GM23338 (cell line): ENCODE measurements around the gene CAPNS2. TPM values are rescaled to one million over a fixed set of nuclear protein-coding genes. Genes with fewer than 3 reads are reported as not detected.

Source experiments
- ATAC-seq: fragments of 200-7000 bp; cut with Tn5 transposase; 3 replicates; pipeline ENCODE4 v1.9.1; 2020
- DNase-seq: peaks from one replicate; pipeline ENCODE4 v3.0.0-alpha.2; 2015; ENCODE audit warnings: low spot score
- H2AFZ ChIP-seq: fragments of 200-600 bp; sonication (generic); 2 replicates; pipeline ENCODE4 v1.8.0; 2016; ENCODE audit warnings: antibody characterized with exemption, mild to moderate bottlenecking, moderate library complexity
- H3F3A ChIP-seq: fragments of 200-600 bp; sonication (generic); replicated peaks from 2 replicates; pipeline ENCODE4 v1.8.0; 2017; ENCODE audit warnings: antibody characterized with exemption, mixed run types, low read depth
- H3K27ac ChIP-seq: fragments of 200-600 bp; sonication (generic); 2 replicates; pipeline ENCODE4 v1.6.1; 2016; ENCODE audit warnings: low read depth
- H3K27me3 ChIP-seq: fragments of 200-600 bp; sonication (generic); 2 replicates; pipeline ENCODE4 v1.8.0; 2016; ENCODE audit warnings: mild to moderate bottlenecking, mixed run types, moderate library complexity; ENCODE audit not compliant: insufficient read depth
- H3K36me3 ChIP-seq: fragments of 200-600 bp; sonication (generic); 2 replicates; pipeline ENCODE4 v1.8.0; 2016; ENCODE audit warnings: mild to moderate bottlenecking; ENCODE audit not compliant: insufficient read depth
- H3K4me1 ChIP-seq: fragments of 200-600 bp; sonication (generic); 2 replicates; pipeline ENCODE4 v1.8.0; 2016; ENCODE audit warnings: mild to moderate bottlenecking, moderate library complexity; ENCODE audit not compliant: insufficient read depth
- H3K4me2 ChIP-seq: fragments of 200-600 bp; sonication (generic); 2 replicates; pipeline ENCODE4 v1.7.1; 2017; ENCODE audit warnings: mixed run types
- H3K4me3 ChIP-seq: fragments of 200-600 bp; sonication (generic); 2 replicates; pipeline ENCODE4 v1.6.1; 2016; ENCODE audit warnings: mixed run types
- H3K79me2 ChIP-seq: fragments of 200-600 bp; sonication (generic); replicated peaks from 2 replicates; pipeline ENCODE4 v1.8.0; 2017; ENCODE audit warnings: mild to moderate bottlenecking; ENCODE audit not compliant: insufficient read depth
- H3K9me2 ChIP-seq: fragments of 200-600 bp; sonication (generic); 2 replicates; pipeline ENCODE4 v1.8.0; 2017; ENCODE audit not compliant: insufficient read depth
- H4K20me1 ChIP-seq: fragments of 200-600 bp; sonication (generic); replicated peaks from 2 replicates; pipeline ENCODE4 v1.8.0; 2017; ENCODE audit warnings: mild to moderate bottlenecking; ENCODE audit not compliant: insufficient read depth
- H3K27ac Mint-ChIP-seq: 2 replicates; pipeline ENCODE4 v1.8.0; 2020; ENCODE audit warnings: inconsistent platforms, mild to moderate bottlenecking, moderate library complexity, mixed read lengths
- H3K27me3 Mint-ChIP-seq: 3 replicates; pipeline ENCODE4 v1.8.0; 2022; ENCODE audit warnings: low read depth, mild to moderate bottlenecking, moderate library complexity, mixed read lengths, inconsistent platforms; ENCODE audit not compliant: insufficient read depth, poor library complexity
- H3K36me3 Mint-ChIP-seq: 3 replicates; pipeline ENCODE4 v1.8.0; 2021; ENCODE audit warnings: low read depth, mild to moderate bottlenecking, inconsistent platforms, moderate library complexity, mixed read lengths
- H3K4me1 Mint-ChIP-seq: 3 replicates; pipeline ENCODE4 v1.8.0; 2020; ENCODE audit warnings: mild to moderate bottlenecking, inconsistent platforms, mixed read lengths
- H3K4me3 Mint-ChIP-seq: 3 replicates; pipeline ENCODE4 v1.8.0; 2021; ENCODE audit warnings: moderate library complexity, mild to moderate bottlenecking, inconsistent platforms, mixed read lengths
- H3K9me3 Mint-ChIP-seq: 3 replicates; pipeline ENCODE4 v1.8.0; 2020; ENCODE audit warnings: moderate library complexity, mild to moderate bottlenecking, inconsistent platforms, mixed read lengths
- CREB1 ChIP-seq: fragments of 250-450 bp; sonication (Bioruptor Pico); IDR thresholded peaks from 2 replicates; pipeline ENCODE4 v1.5.0; 2020; ENCODE audit warnings: low read depth, mild to moderate bottlenecking, moderate library complexity
- EZH2 ChIP-seq: fragments of 200-600 bp; sonication (generic); IDR thresholded peaks from one replicate; pipeline ENCODE4 v1.8.0; 2017; ENCODE audit warnings: antibody characterized with exemption, mild to moderate bottlenecking, low read depth; ENCODE audit not compliant: unreplicated experiment
- EZH2phosphoT487 ChIP-seq: fragments of 200-600 bp; sonication (generic); IDR thresholded peaks from one replicate; pipeline ENCODE4 v1.8.1; 2018; ENCODE audit warnings: antibody characterized with exemption; ENCODE audit not compliant: unreplicated experiment
- JUNB ChIP-seq: IDR thresholded peaks from one replicate; pipeline ENCODE4 v1.6.1; 2016; ENCODE audit warnings: antibody characterized with exemption; ENCODE audit not compliant: unreplicated experiment
- NANOG ChIP-seq: IDR thresholded peaks from 2 replicates; pipeline ENCODE4 v1.6.1; 2016; ENCODE audit warnings: antibody characterized with exemption, borderline replicate concordance
- POLR2AphosphoS5 ChIP-seq: IDR thresholded peaks from 2 replicates; pipeline ENCODE4 v1.6.1; 2016; ENCODE audit warnings: antibody characterized with exemption, low read depth
- STAT1 ChIP-seq: IDR thresholded peaks from one replicate; pipeline ENCODE4 v1.6.1; 2016; ENCODE audit warnings: antibody characterized with exemption; ENCODE audit not compliant: unreplicated experiment
- ZNF114 ChIP-seq: fragments of 250-450 bp; sonication (Bioruptor Pico); IDR thresholded peaks from 2 replicates; pipeline ENCODE4 v1.5.0; 2020; ENCODE audit warnings: mild to moderate bottlenecking, moderate library complexity
- ZNF331 ChIP-seq: fragments of 250-450 bp; sonication (Bioruptor Pico); IDR thresholded peaks from 2 replicates; pipeline ENCODE4 v1.5.0; 2020; ENCODE audit warnings: low read depth, mild to moderate bottlenecking, moderate library complexity
- polyA plus RNA-seq: library from polyadenylated mRNA; unstranded; fragments of >200 nt; fragmentation: Nextera tagmentation; extraction: Ambion mirVana; gene quantifications from 2 replicates; pipeline ENCODE4 v1.2.1, GENCODE V29; 2016
- total RNA-seq: library from RNA; depleted of rRNA; stranded (reverse); fragments of >200 nt; shearing (Covaris generic); gene quantifications from 2 replicates; pipeline ENCODE4 v1.2.3, GENCODE V29; 2014
- TF ChIP-seq, protein P1 (sequence below), 2 experiments: fragments of 200-600 bp in 1 of 2; sonication (generic) in 1 of 2; conservative IDR thresholded peaks; 2 replicates each; pipeline versions ENCODE4 v1.5.1 to v1.6.1; 2016 to 2017; ENCODE audit warnings: antibody characterized with exemption in 2 of 2, low read depth in 2 of 2, mild to moderate bottlenecking in 2 of 2, moderate library complexity in 1 of 2
- TF ChIP-seq, protein P2 (sequence below): fragments of 250-450 bp; sonication (Bioruptor Pico); IDR thresholded peaks from 2 replicates; pipeline ENCODE4 v1.5.0; 2020; ENCODE audit warnings: mild to moderate bottlenecking, moderate library complexity
- TF ChIP-seq, protein P3 (sequence below): IDR thresholded peaks from one replicate; pipeline ENCODE4 v1.6.1; 2018; ENCODE audit warnings: antibody characterized with exemption; ENCODE audit not compliant: unreplicated experiment

The CAPNS2 gene
- total and polyA plus RNA-seq, 2 experiments from 2014 or later, result 0.83 TPM; not detected in 1

DNA sequence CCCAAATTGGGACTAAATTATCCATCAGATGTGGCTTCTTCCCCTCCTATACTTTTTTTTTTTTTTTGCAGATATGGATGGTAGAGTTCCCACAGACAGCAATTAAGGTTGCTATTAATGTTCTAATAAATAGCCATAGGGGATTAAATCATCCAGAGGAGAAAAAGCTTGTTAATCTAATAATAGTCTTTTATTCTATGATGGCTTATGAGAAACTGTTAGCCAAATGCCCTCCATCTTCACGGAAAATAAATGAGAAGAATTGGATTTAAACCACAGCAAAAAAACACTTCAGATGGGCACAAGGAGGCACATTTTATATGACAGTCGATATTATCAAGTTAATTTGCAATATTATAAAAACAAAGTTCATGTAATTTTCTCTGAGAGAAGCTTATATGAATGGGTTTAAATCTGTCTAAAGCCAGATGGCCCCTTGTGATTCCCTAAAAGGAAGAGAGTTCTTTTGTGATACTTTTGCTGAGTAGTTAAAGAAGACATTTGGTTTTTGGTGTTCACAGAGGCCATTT lies 5.1 kb upstream of the CAPNS2 start (continued):
- TF ChIP-seq NANOG, result no peak
- TF ChIP-seq, protein P1, sequence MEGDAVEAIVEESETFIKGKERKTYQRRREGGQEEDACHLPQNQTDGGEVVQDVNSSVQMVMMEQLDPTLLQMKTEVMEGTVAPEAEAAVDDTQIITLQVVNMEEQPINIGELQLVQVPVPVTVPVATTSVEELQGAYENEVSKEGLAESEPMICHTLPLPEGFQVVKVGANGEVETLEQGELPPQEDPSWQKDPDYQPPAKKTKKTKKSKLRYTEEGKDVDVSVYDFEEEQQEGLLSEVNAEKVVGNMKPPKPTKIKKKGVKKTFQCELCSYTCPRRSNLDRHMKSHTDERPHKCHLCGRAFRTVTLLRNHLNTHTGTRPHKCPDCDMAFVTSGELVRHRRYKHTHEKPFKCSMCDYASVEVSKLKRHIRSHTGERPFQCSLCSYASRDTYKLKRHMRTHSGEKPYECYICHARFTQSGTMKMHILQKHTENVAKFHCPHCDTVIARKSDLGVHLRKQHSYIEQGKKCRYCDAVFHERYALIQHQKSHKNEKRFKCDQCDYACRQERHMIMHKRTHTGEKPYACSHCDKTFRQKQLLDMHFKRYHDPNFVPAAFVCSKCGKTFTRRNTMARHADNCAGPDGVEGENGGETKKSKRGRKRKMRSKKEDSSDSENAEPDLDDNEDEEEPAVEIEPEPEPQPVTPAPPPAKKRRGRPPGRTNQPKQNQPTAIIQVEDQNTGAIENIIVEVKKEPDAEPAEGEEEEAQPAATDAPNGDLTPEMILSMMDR (conservative IDR thresholded peaks at IDR 0.05; ENCODE audit: low read depth in 2 of 2), result no peak

DNA sequence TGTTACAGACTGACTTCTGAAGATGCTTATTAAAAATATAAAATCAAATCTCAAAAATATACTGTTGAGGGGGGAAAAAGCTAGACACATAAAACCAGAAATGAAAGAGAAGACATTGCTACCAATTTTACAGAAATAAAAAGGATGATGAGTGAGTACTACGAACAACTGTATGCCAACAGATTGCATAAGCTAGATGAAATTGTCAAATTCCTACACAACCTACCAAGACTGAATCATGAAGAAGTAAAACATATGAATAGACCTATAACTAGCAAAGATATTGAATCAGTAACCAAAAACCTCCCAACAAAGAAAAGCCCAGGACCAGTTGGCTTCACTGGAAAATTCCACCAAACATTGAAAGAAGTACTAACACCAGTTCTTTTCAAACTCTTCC lies 3.5 kb upstream of the CAPNS2 start:
- H3K9me3 Mint-ChIP-seq, result no peaks in the 10 kb centered on the region
- DNase-seq, result no peak
- no peaks in the 10 kb centered on the region for H3K4me1 ChIP-seq
- H3K4me2 ChIP-seq, result no peak overlapping the region
- H3K9me2 ChIP-seq, result no peaks in the 10 kb centered on the region
- no peak overlapping the region for H2AFZ ChIP-seq
- no peak for ATAC-seq
- no peaks in the 10 kb centered on the region for H3K79me2 ChIP-seq
- H3K4me3 ChIP-seq, result no peak overlapping the region
- H3F3A ChIP-seq, result no peaks in the 10 kb centered on the region
- H3K4me1 Mint-ChIP-seq, result no peaks in the 10 kb centered on the region
- no peaks in the 10 kb centered on the region for H3K27me3 Mint-ChIP-seq
- no peaks in the 10 kb centered on the region for H3K27me3 ChIP-seq
- no peak overlapping the region for H3K27ac ChIP-seq
- no peak overlapping the region for H3K4me3 Mint-ChIP-seq
- H3K36me3 Mint-ChIP-seq, result no peaks in the 10 kb centered on the region
- H4K20me1 ChIP-seq, result no peaks in the 10 kb centered on the region
- H3K36me3 ChIP-seq, result no peaks in the 10 kb centered on the region
- H3K27ac Mint-ChIP-seq, result no peak overlapping the region
- TF ChIP-seq JUNB, result no peak
- TF ChIP-seq ZNF331 (CRISPR knock-in tag), result no peak
- no peak for TF ChIP-seq EZH2phosphoT487
- TF ChIP-seq, protein P2, sequence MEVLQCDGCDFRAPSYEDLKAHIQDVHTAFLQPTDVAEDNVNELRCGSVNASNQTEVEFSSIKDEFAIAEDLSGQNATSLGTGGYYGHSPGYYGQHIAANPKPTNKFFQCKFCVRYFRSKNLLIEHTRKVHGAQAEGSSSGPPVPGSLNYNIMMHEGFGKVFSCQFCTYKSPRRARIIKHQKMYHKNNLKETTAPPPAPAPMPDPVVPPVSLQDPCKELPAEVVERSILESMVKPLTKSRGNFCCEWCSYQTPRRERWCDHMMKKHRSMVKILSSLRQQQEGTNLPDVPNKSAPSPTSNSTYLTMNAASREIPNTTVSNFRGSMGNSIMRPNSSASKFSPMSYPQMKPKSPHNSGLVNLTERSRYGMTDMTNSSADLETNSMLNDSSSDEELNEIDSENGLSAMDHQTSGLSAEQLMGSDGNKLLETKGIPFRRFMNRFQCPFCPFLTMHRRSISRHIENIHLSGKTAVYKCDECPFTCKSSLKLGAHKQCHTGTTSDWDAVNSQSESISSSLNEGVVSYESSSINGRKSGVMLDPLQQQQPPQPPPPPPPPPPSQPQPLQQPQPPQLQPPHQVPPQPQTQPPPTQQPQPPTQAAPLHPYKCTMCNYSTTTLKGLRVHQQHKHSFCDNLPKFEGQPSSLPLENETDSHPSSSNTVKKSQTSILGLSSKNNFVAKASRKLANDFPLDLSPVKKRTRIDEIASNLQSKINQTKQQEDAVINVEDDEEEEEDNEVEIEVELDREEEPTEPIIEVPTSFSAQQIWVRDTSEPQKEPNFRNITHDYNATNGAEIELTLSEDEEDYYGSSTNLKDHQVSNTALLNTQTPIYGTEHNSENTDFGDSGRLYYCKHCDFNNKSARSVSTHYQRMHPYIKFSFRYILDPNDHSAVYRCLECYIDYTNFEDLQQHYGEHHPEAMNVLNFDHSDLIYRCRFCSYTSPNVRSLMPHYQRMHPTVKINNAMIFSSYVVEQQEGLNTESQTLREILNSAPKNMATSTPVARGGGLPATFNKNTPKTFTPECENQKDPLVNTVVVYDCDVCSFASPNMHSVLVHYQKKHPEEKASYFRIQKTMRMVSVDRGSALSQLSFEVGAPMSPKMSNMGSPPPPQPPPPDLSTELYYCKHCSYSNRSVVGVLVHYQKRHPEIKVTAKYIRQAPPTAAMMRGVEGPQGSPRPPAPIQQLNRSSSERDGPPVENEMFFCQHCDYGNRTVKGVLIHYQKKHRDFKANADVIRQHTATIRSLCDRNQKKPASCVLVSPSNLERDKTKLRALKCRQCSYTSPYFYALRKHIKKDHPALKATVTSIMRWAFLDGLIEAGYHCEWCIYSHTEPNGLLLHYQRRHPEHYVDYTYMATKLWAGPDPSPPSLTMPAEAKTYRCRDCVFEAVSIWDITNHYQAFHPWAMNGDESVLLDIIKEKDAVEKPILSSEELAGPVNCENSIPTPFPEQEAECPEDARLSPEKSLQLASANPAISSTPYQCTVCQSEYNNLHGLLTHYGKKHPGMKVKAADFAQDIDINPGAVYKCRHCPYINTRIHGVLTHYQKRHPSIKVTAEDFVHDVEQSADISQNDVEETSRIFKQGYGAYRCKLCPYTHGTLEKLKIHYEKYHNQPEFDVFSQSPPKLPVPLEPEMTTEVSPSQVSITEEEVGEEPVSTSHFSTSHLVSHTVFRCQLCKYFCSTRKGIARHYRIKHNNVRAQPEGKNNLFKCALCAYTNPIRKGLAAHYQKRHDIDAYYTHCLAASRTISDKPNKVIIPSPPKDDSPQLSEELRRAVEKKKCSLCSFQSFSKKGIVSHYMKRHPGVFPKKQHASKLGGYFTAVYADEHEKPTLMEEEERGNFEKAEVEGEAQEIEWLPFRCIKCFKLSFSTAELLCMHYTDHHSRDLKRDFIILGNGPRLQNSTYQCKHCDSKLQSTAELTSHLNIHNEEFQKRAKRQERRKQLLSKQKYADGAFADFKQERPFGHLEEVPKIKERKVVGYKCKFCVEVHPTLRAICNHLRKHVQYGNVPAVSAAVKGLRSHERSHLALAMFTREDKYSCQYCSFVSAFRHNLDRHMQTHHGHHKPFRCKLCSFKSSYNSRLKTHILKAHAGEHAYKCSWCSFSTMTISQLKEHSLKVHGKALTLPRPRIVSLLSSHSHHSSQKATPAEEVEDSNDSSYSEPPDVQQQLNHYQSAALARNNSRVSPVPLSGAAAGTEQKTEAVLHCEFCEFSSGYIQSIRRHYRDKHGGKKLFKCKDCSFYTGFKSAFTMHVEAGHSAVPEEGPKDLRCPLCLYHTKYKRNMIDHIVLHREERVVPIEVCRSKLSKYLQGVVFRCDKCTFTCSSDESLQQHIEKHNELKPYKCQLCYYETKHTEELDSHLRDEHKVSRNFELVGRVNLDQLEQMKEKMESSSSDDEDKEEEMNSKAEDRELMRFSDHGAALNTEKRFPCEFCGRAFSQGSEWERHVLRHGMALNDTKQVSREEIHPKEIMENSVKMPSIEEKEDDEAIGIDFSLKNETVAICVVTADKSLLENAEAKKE (CRISPR knock-in tag), result no peak
- no peak for TF ChIP-seq POLR2AphosphoS5
- TF ChIP-seq STAT1, result no peak
- no peak for TF ChIP-seq ZNF114 (CRISPR knock-in tag)
- TF ChIP-seq CREB1 (CRISPR knock-in tag), result no peak
- TF ChIP-seq, protein P1 (conservative IDR thresholded peaks at IDR 0.05; ENCODE audit: low read depth in 2 of 2), result no peak
- TF ChIP-seq, protein P3, sequence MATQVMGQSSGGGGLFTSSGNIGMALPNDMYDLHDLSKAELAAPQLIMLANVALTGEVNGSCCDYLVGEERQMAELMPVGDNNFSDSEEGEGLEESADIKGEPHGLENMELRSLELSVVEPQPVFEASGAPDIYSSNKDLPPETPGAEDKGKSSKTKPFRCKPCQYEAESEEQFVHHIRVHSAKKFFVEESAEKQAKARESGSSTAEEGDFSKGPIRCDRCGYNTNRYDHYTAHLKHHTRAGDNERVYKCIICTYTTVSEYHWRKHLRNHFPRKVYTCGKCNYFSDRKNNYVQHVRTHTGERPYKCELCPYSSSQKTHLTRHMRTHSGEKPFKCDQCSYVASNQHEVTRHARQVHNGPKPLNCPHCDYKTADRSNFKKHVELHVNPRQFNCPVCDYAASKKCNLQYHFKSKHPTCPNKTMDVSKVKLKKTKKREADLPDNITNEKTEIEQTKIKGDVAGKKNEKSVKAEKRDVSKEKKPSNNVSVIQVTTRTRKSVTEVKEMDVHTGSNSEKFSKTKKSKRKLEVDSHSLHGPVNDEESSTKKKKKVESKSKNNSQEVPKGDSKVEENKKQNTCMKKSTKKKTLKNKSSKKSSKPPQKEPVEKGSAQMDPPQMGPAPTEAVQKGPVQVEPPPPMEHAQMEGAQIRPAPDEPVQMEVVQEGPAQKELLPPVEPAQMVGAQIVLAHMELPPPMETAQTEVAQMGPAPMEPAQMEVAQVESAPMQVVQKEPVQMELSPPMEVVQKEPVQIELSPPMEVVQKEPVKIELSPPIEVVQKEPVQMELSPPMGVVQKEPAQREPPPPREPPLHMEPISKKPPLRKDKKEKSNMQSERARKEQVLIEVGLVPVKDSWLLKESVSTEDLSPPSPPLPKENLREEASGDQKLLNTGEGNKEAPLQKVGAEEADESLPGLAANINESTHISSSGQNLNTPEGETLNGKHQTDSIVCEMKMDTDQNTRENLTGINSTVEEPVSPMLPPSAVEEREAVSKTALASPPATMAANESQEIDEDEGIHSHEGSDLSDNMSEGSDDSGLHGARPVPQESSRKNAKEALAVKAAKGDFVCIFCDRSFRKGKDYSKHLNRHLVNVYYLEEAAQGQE, result no peak
- no peak for TF ChIP-seq NANOG
- TF ChIP-seq EZH2, result no peak
